ENCODE data around the gene NSF. TPM values are rescaled to one million over a fixed set of nuclear protein-coding genes. Genes with fewer than 3 reads are reported as not detected.
A peak's percentile ranks its signal among the peaks of the same experiment; 100 is the strongest.
"Not testable (repeated sequence)": the region's sequence is repeated elsewhere in the genome, so short reads cannot be mapped to it uniquely, and the experiment has no call there.

Gene NSF
- total and polyA plus RNA-seq, 10 of the 15 experiments (the other 5 are each of a cell fraction or from before 2014, with no cell fraction given) = 6.8 to 25.6 (median 16.8) TPM

GRCh38 chr17:46647251-46647650, 56.8 kb downstream of the NSF start:
- H3K4me2 ChIP-seq (ENCODE audit: control insufficient read depth, insufficient read depth); DNase-seq (ENCODE audit: low read depth, low spot score); H3K4me3 ChIP-seq; H3K27ac ChIP-seq (ENCODE audit: control insufficient read depth, insufficient read depth); in situ Hi-C loops (cut with MboI); ATAC-seq; H3K9ac ChIP-seq (ENCODE audit: control insufficient read depth, insufficient read depth, low read length); H3K79me2 ChIP-seq (ENCODE audit: control insufficient read depth, insufficient read depth, low read length); POLR2A ChIA-PET; RAD21 ChIA-PET (ENCODE audit: unreplicated experiment); H3K4me1 ChIP-seq (ENCODE audit: control insufficient read depth, insufficient read depth, low read length); intact Hi-C loops (cut with micrococcal nuclease; ENCODE audit: unreplicated experiment); BruUV-seq (replicated peaks); H3K27me3 ChIP-seq (replicated peaks in 1 of 2; ENCODE audit: control insufficient read depth in 2 of 2, insufficient read depth in 2 of 2, low read length in 1 of 2); H3K9me3 ChIP-seq (replicated peaks; ENCODE audit: control insufficient read depth, insufficient read depth, low read length); SMC1A ChIA-PET (ENCODE audit: uncharacterized antibody, unreplicated experiment); FAIRE-seq; H3K36me3 ChIP-seq (ENCODE audit: control insufficient read depth in 2 of 2, insufficient read depth in 2 of 2, low read length in 1 of 2); H2AFZ ChIP-seq (ENCODE audit: control insufficient read depth, low read depth, low read length); CTCF ChIA-PET; H4K20me1 ChIP-seq (ENCODE audit: control insufficient read depth, insufficient read depth): not testable (repeated sequence)
- no CpG with 5 or more reads among the region's 2 CpGs for WGBS (ENCODE audit: insufficient coverage, insufficient replicate concordance, low lambda C conversion rate, missing lambda C conversion rate)

- SMC1A ChIA-PET (ENCODE audit: uncharacterized antibody, unreplicated experiment); RAD21 ChIA-PET (ENCODE audit: unreplicated experiment): not testable (repeated sequence)
Observed at GRCh38 chr17:46647688-46648278, 57.3 kb downstream of the NSF start.

GRCh38 chr17:46649246-46649645, 58.8 kb downstream of the NSF start:
- H3K36me3 ChIP-seq (ENCODE audit: control insufficient read depth in 2 of 2, insufficient read depth in 2 of 2, low read length in 1 of 2); H3K9me3 ChIP-seq (replicated peaks; ENCODE audit: control insufficient read depth, insufficient read depth, low read length); H3K4me1 ChIP-seq (ENCODE audit: control insufficient read depth, insufficient read depth, low read length); CTCF ChIA-PET; H3K4me3 ChIP-seq; in situ Hi-C loops (cut with MboI); H3K9ac ChIP-seq (ENCODE audit: control insufficient read depth, insufficient read depth, low read length); FAIRE-seq; H3K27ac ChIP-seq (ENCODE audit: control insufficient read depth, insufficient read depth); H4K20me1 ChIP-seq (ENCODE audit: control insufficient read depth, insufficient read depth); DNase-seq (ENCODE audit: low read depth, low spot score); H2AFZ ChIP-seq (ENCODE audit: control insufficient read depth, low read depth, low read length); intact Hi-C loops (cut with micrococcal nuclease; ENCODE audit: unreplicated experiment); H3K79me2 ChIP-seq (ENCODE audit: control insufficient read depth, insufficient read depth, low read length); BruUV-seq (replicated peaks); ATAC-seq; H3K4me2 ChIP-seq (ENCODE audit: control insufficient read depth, insufficient read depth); POLR2A ChIA-PET; SMC1A ChIA-PET (ENCODE audit: uncharacterized antibody, unreplicated experiment); RAD21 ChIA-PET (ENCODE audit: unreplicated experiment); H3K27me3 ChIP-seq (replicated peaks in 1 of 2; ENCODE audit: control insufficient read depth in 2 of 2, insufficient read depth in 2 of 2, low read length in 1 of 2): not testable (repeated sequence)
- 98% methylated on average over 6 of the region's 7 CpGs for WGBS (ENCODE audit: insufficient coverage, insufficient replicate concordance, low lambda C conversion rate, missing lambda C conversion rate)

More at GRCh38 chr17:46647688-46648278, 57.3 kb downstream of the NSF start:
- no CpG with 5 or more reads among the region's 2 CpGs for WGBS (ENCODE audit: insufficient coverage, insufficient replicate concordance, low lambda C conversion rate, missing lambda C conversion rate)
- H4K20me1 ChIP-seq (ENCODE audit: control insufficient read depth, insufficient read depth); H2AFZ ChIP-seq (ENCODE audit: control insufficient read depth, low read depth, low read length); DNase-seq (ENCODE audit: low read depth, low spot score); H3K4me2 ChIP-seq (ENCODE audit: control insufficient read depth, insufficient read depth); H3K79me2 ChIP-seq (ENCODE audit: control insufficient read depth, insufficient read depth, low read length); CTCF ChIA-PET; H3K9ac ChIP-seq (ENCODE audit: control insufficient read depth, insufficient read depth, low read length); intact Hi-C loops (cut with micrococcal nuclease; ENCODE audit: unreplicated experiment); H3K4me3 ChIP-seq; in situ Hi-C loops (cut with MboI); POLR2A ChIA-PET; FAIRE-seq; H3K9me3 ChIP-seq (replicated peaks; ENCODE audit: control insufficient read depth, insufficient read depth, low read length); H3K27me3 ChIP-seq (replicated peaks in 1 of 2; ENCODE audit: control insufficient read depth in 2 of 2, insufficient read depth in 2 of 2, low read length in 1 of 2); BruUV-seq (replicated peaks); H3K27ac ChIP-seq (ENCODE audit: control insufficient read depth, insufficient read depth); ATAC-seq; H3K4me1 ChIP-seq (ENCODE audit: control insufficient read depth, insufficient read depth, low read length); H3K36me3 ChIP-seq (ENCODE audit: control insufficient read depth in 2 of 2, insufficient read depth in 2 of 2, low read length in 1 of 2): not testable (repeated sequence)

GRCh38 chr17:46652024-46652643, 61.7 kb downstream of the NSF start:
- H3K27ac ChIP-seq (ENCODE audit: control insufficient read depth, insufficient read depth); H3K9me3 ChIP-seq (replicated peaks; ENCODE audit: control insufficient read depth, insufficient read depth, low read length); H3K27me3 ChIP-seq (replicated peaks in 1 of 2; ENCODE audit: control insufficient read depth in 2 of 2, insufficient read depth in 2 of 2, low read length in 1 of 2); DNase-seq (ENCODE audit: low read depth, low spot score); H3K4me3 ChIP-seq; H3K79me2 ChIP-seq (ENCODE audit: control insufficient read depth, insufficient read depth, low read length); H3K9ac ChIP-seq (ENCODE audit: control insufficient read depth, insufficient read depth, low read length); H4K20me1 ChIP-seq (ENCODE audit: control insufficient read depth, insufficient read depth); CTCF ChIA-PET; H3K36me3 ChIP-seq (ENCODE audit: control insufficient read depth in 2 of 2, insufficient read depth in 2 of 2, low read length in 1 of 2); H3K4me1 ChIP-seq (ENCODE audit: control insufficient read depth, insufficient read depth, low read length); intact Hi-C loops (cut with micrococcal nuclease; ENCODE audit: unreplicated experiment); POLR2A ChIA-PET; in situ Hi-C loops (cut with MboI); H2AFZ ChIP-seq (ENCODE audit: control insufficient read depth, low read depth, low read length); RAD21 ChIA-PET (ENCODE audit: unreplicated experiment); H3K4me2 ChIP-seq (ENCODE audit: control insufficient read depth, insufficient read depth); SMC1A ChIA-PET (ENCODE audit: uncharacterized antibody, unreplicated experiment): not testable (repeated sequence)
- WGBS (ENCODE audit: insufficient coverage, insufficient replicate concordance, low lambda C conversion rate, missing lambda C conversion rate) = no CpG with 5 or more reads among the region's 7 CpGs
- TSS peak; percentile 29 for BruUV-seq (replicated peaks)
- FAIRE-seq (peak; percentile 23), ATAC-seq (peak; percentile 84)

All from GM12878 (cell line).